T-helper 17 cell (primary cell): ENCODE measurements around the gene MGST2. TPM values are rescaled to one million over a fixed set of nuclear protein-coding genes. Genes with fewer than 3 reads are reported as not detected.

Experiments
- ATAC-seq: fragments of 150-1000 bp; cut with Tn5 transposase; 2 replicates; pipeline ENCODE4 v1.10.0; 2021; ENCODE audit warnings: mild to moderate bottlenecking, moderate library complexity
- DNase-seq, 3 donors: peaks; one replicate each; pipeline versions ENCODE4 v3.0.0 to v3.0.0-alpha.2; 2020 to 2021
- H3K9me3 ChIP-seq: one replicate; pipeline ENCODE4 v1.7.0; 2013; ENCODE audit warnings: low read length, mild to moderate bottlenecking; ENCODE audit not compliant: control insufficient read depth, poor library complexity, severe bottlenecking
- H3K27ac Mint-ChIP-seq: one replicate; pipeline ENCODE4 v1.8.0; 2022; ENCODE audit warnings: mild to moderate bottlenecking, moderate library complexity, mixed read lengths
- H3K27me3 Mint-ChIP-seq: one replicate; pipeline ENCODE4 v1.8.0; 2022; ENCODE audit warnings: mixed read lengths
- H3K36me3 Mint-ChIP-seq: one replicate; pipeline ENCODE4 v1.8.0; 2022; ENCODE audit warnings: low read depth, mixed read lengths
- H3K4me1 Mint-ChIP-seq: one replicate; pipeline ENCODE4 v1.8.0; 2022; ENCODE audit warnings: mild to moderate bottlenecking, mixed read lengths
- H3K4me3 Mint-ChIP-seq: one replicate; pipeline ENCODE4 v1.8.0; 2022; ENCODE audit warnings: mild to moderate bottlenecking, moderate library complexity, mixed read lengths
- total RNA-seq, 4 donors: library from RNA in 2 of 4; stranded (reverse) in 2 of 4; gene quantifications; one replicate each; pipeline ENCODE4 v1.2.3 and lab custom pipeline; 2022 to 2026

Gene MGST2
- total RNA-seq, 2 donors from 2014 or later, result 1.6 to 3.1 TPM

DNA sequence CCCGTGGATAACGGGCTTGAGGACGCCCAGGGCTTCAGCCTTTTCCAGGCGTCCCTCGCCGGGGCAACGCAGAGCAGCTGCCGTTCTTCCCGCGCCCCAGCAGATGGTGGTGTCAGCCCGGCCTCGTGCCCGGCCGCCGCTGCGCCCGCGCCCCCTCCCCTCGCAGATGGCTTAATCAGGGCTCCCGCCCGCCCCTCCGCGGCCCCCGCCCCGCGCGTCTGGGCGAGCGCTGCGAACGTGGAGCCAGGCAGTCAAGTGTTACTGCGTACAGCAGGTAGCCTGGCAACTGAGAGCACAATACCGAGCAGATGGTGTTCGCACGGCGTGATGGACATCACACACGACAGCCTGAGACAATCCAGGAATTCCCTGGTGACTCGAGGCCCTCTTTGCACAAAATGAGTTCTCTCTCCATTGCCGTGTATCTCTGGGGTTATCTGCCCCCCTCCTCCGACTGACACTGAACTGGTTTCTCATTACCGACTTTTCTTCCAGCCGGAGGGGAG is 69.3 kb downstream of the MGST2 start:
- DNase-seq, result peak in 2 of 3 donors; percentile 17 to 19
- peak overlapping the region; percentile 65 for H3K27ac Mint-ChIP-seq
- H3K27me3 Mint-ChIP-seq, result peaks cover 69% of the 10 kb centered on the region
- H3K4me1 Mint-ChIP-seq, result peaks cover 5% of the 10 kb centered on the region
- H3K36me3 Mint-ChIP-seq, result peaks cover 7% of the 10 kb centered on the region
- H3K9me3 ChIP-seq, result no peaks in the 10 kb centered on the region
- peak; percentile 79 for ATAC-seq
- peak overlapping the region; percentile 68 for H3K4me3 Mint-ChIP-seq

DNA sequence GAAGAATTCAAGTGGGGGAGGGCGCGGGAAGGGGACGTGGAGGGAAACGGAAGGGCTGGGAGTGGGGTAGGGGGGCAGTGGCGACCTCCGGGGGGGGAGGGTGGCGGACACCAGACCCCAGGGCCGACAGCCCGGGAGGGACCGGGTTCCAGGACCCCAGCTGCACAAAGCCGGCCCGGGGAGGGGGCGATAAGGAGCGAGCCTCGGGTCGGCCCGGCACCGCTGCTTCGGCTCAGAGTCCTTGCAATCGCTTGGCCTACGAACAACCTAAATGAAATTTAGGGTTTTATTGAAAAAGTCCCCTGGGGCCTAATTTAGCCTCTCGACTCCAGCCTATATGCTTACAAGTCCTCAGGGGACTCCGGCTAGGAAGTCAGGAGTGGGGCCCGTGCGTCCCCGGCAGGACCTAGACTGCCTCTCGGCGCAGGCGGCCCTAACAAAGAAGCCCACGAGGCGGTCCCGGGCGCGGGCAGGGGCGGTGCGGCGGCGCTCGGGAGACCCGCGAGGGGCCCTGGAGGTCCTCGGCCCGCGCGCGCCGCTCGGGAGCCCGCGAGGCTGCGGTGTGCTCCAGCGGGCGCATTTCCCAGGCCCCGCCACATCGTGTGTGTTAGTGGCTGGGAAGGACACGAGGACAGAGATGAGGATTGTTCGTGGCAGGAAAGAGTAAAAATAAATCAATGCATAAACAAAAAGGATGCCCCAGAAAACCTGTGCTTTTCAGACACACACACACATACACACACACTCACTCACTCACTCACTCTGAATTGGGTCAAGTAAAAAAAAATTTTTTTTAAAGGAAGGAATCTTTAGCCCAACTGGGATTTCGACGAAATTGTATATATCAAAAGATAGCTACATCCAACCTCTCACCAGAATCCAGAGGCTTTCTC is 70.0 kb downstream of the MGST2 start:
- H3K27me3 Mint-ChIP-seq, result peaks cover 62% of the 10 kb centered on the region
- no peaks in the 10 kb centered on the region for H3K9me3 ChIP-seq
- peak overlapping the region; percentile 47 for H3K4me3 Mint-ChIP-seq
- ATAC-seq (no peak), DNase-seq (no peak)
- H3K36me3 Mint-ChIP-seq, result peaks cover 7% of the 10 kb centered on the region
- peaks cover 5% of the 10 kb centered on the region for H3K4me1 Mint-ChIP-seq
- no peak overlapping the region for H3K27ac Mint-ChIP-seq

GRCh38 chr4:139736274-139736660 is 70.6 kb downstream of the MGST2 start:
- Mint-ChIP-seq H3K27ac (no peak overlapping the region), H3K4me1 (peaks cover 5% of the 10 kb centered on the region), H3K27me3 (peaks cover 57% of the 10 kb centered on the region), H3K36me3 (peaks cover 4% of the 10 kb centered on the region), H3K4me3 (no peak overlapping the region)
- ATAC-seq (no peak), DNase-seq (no peak)
- no peaks in the 10 kb centered on the region for H3K9me3 ChIP-seq

DNA sequence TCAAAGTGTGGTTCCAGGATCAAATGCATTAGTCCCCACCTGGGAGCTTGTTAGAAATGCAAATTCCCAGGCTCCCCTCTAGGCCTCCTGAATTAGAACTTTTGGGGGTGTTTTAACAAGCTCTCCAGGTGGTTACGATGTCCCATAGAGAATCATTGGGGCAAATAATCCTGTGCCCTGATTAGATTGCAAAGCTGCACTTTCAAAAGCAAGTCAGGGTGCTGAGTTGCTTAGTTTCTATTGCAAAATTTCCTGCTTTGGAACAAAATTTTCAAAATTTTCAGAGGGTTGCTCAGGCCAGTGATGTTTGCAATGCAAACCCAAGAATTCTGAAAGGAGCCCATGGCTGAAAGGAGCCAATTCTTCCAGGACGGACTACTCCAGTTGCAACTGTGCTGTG is 71.0 kb downstream of the MGST2 start:
- Mint-ChIP-seq H3K36me3 (peaks cover 4% of the 10 kb centered on the region), H3K27me3 (peaks cover 54% of the 10 kb centered on the region), H3K27ac (no peak overlapping the region), H3K4me3 (no peak overlapping the region), H3K4me1 (peaks cover 5% of the 10 kb centered on the region)
- no peaks in the 10 kb centered on the region for H3K9me3 ChIP-seq
- DNase-seq (no peak), ATAC-seq (no peak)

- H3K27ac Mint-ChIP-seq, result no peak overlapping the region
- H3K27me3 Mint-ChIP-seq, result peaks cover 48% of the 10 kb centered on the region
- no peaks in the 10 kb centered on the region for H3K9me3 ChIP-seq
- H3K4me1 Mint-ChIP-seq, result peaks cover 9% of the 10 kb centered on the region
- ATAC-seq (no peak), DNase-seq (no peak)
- H3K4me3 Mint-ChIP-seq, result no peak overlapping the region
- no peaks in the 10 kb centered on the region for H3K36me3 Mint-ChIP-seq
These were observed 73.4 kb downstream of the MGST2 start for GRCh38 chr4:139738846-139739613.

- Mint-ChIP-seq H3K36me3 (no peaks in the 10 kb centered on the region), H3K4me1 (peaks cover 4% of the 10 kb centered on the region), H3K27me3 (peaks cover 46% of the 10 kb centered on the region), H3K27ac (no peak overlapping the region), H3K4me3 (no peak overlapping the region)
- no peaks in the 10 kb centered on the region for H3K9me3 ChIP-seq
- DNase-seq, result no peak
- no peak for ATAC-seq
These were observed 74.5 kb downstream of the MGST2 start for GRCh38 chr4:139740121-139740520.

DNA sequence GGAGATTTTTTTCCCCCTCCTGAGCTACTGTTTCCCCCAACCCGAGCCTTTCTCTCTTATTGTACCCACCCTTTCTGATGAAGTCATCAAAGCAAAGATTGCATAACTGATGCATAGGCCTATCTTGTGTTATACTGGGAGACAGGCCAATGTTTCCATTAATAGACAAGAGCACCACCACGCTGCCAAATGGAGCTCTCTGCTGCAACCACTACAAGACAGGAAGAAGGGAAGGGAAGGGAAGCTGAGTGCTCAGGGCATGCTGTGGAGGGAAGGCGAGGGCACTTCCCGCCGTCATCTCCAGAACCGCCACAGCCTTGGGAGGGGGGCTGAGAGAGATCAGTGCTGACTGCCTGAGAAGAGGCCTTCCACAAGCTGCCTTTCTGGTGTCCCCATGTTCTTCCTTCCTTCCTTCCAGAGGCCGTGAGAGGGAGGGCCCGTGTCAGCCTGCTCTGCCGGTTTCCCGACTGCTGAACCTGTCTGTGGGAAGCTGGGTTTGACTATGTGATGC is 75.0 kb downstream of the MGST2 start:
- no peak overlapping the region for H3K27ac Mint-ChIP-seq
- H3K4me3 Mint-ChIP-seq, result no peak overlapping the region
- ATAC-seq, result no peak
- no peaks in the 10 kb centered on the region for H3K9me3 ChIP-seq
- no peaks in the 10 kb centered on the region for H3K36me3 Mint-ChIP-seq
- peaks cover 4% of the 10 kb centered on the region for H3K4me1 Mint-ChIP-seq
- no peak for DNase-seq
- H3K27me3 Mint-ChIP-seq, result peaks cover 48% of the 10 kb centered on the region

DNA sequence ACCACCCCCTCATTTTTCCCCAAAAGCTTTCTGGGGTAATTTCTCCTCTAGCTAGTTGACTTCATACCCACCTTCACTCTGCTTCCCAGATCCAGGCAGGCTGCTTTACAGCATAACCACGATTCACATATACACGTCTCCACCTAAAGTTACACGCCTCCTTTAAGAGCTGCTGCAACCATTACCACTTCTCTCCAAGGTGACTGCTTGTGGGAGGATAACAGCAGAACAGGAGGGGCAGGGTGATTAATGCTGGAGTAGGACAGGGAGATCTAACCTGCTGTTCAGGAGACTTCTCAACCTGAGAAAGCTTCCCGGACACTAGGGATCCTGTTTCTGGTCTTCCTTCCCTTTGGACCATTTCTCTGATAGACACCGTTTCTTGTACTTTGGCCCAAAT is 77.4 kb downstream of the MGST2 start:
- Mint-ChIP-seq H3K27ac (no peak overlapping the region), H3K36me3 (no peaks in the 10 kb centered on the region), H3K4me3 (no peak overlapping the region), H3K4me1 (peaks cover 4% of the 10 kb centered on the region), H3K27me3 (peaks cover 26% of the 10 kb centered on the region)
- ATAC-seq (no peak), DNase-seq (no peak)
- H3K9me3 ChIP-seq, result no peaks in the 10 kb centered on the region

- no peak overlapping the region for H3K4me3 Mint-ChIP-seq
- H3K4me1 Mint-ChIP-seq, result peaks cover 4% of the 10 kb centered on the region
- no peak overlapping the region for H3K27ac Mint-ChIP-seq
- ATAC-seq (no peak), DNase-seq (no peak)
- H3K27me3 Mint-ChIP-seq, result peaks cover 17% of the 10 kb centered on the region
- no peaks in the 10 kb centered on the region for H3K9me3 ChIP-seq
- H3K36me3 Mint-ChIP-seq, result no peaks in the 10 kb centered on the region
These were observed 78.6 kb downstream of the MGST2 start for GRCh38 chr4:139744232-139744631.

GRCh38 chr4:139745111-139745639 is 79.6 kb downstream of the MGST2 start:
- ATAC-seq, result no peak
- Mint-ChIP-seq H3K27me3 (peaks cover 17% of the 10 kb centered on the region), H3K4me1 (peaks cover 4% of the 10 kb centered on the region), H3K27ac (no peak overlapping the region), H3K36me3 (no peaks in the 10 kb centered on the region), H3K4me3 (no peak overlapping the region)
- H3K9me3 ChIP-seq, result no peaks in the 10 kb centered on the region
- no peak for DNase-seq

GRCh38 chr4:139746431-139747171 is 81.0 kb downstream of the MGST2 start:
- ATAC-seq (no peak), DNase-seq (no peak)
- Mint-ChIP-seq H3K4me3 (no peak overlapping the region), H3K27ac (no peak overlapping the region), H3K4me1 (peaks cover 4% of the 10 kb centered on the region), H3K27me3 (peaks cover 17% of the 10 kb centered on the region), H3K36me3 (no peaks in the 10 kb centered on the region)
- no peaks in the 10 kb centered on the region for H3K9me3 ChIP-seq

DNA sequence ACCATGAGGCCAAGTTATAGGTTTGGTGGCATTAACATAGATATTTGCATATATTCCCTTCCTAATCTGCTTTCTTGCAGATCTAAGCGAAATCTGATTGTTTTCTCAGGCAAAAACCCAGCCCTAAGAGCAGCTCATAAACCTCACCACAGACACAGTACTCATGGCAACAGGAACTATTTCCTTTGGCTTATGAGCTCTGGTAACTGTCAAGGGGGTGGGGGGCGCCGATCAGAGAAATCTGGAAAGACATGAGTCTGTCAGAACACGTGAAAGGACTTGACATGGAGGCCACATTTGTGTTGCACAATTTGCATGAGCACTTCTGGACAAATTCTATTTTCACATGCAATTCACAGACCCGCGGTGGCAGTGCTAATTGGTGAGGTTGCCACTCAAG is 83.7 kb downstream of the MGST2 start:
- H3K4me1 Mint-ChIP-seq, result no peaks in the 10 kb centered on the region
- no peak overlapping the region for H3K4me3 Mint-ChIP-seq
- H3K27me3 Mint-ChIP-seq, result peaks cover 10% of the 10 kb centered on the region
- no peaks in the 10 kb centered on the region for H3K9me3 ChIP-seq
- no peak for ATAC-seq
- no peaks in the 10 kb centered on the region for H3K36me3 Mint-ChIP-seq
- DNase-seq, result no peak
- H3K27ac Mint-ChIP-seq, result no peak overlapping the region
